Measurements from ENCODE around the gene KAT5. TPM values are rescaled to one million over a fixed set of nuclear protein-coding genes. Genes with fewer than 3 reads are reported as not detected.
A peak's percentile ranks its signal among the peaks of the same experiment; 100 is the strongest.

The KAT5 gene
- total and polyA plus RNA-seq, 2 of the 13 experiments (the other 11 are each of a cell fraction or from before 2014, with no cell fraction given): 35.2 to 48.3 TPM

- TF ChIP-seq, protein P1, sequence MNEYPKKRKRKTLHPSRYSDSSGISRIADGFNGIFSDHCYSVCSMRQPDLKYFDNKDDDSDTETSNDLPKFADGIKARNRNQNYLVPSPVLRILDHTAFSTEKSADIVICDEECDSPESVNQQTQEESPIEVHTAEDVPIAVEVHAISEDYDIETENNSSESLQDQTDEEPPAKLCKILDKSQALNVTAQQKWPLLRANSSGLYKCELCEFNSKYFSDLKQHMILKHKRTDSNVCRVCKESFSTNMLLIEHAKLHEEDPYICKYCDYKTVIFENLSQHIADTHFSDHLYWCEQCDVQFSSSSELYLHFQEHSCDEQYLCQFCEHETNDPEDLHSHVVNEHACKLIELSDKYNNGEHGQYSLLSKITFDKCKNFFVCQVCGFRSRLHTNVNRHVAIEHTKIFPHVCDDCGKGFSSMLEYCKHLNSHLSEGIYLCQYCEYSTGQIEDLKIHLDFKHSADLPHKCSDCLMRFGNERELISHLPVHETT (CRISPR knock-in tag; conservative IDR thresholded peaks at IDR 0.05): peak; percentile 75; the same call in 1 of the 2 replicates
- TF ChIP-seq ZNF430 (CRISPR knock-in tag; IDR thresholded peaks at IDR 0.05) (peak; percentile 85; the same call in 1 of the 2 replicates), ZNF556 (CRISPR knock-in tag; IDR thresholded peaks at IDR 0.05; ENCODE audit: borderline replicate concordance) (no peak; the same call in 1 of the 2 replicates), SYNCRIP (IDR thresholded peaks at IDR 0.05; ENCODE audit: insufficient read depth, low read depth, low read length) (no peak), ZNF280B (CRISPR knock-in tag; IDR thresholded peaks at IDR 0.05; ENCODE audit: borderline replicate concordance) (peak; percentile 98), ZNF550 (CRISPR knock-in tag; IDR thresholded peaks at IDR 0.05; ENCODE audit: borderline replicate concordance) (peak; percentile 98; the same call in 1 of the 2 replicates), ZKSCAN1 (IDR thresholded peaks at IDR 0.05; ENCODE audit: low read length) (0 out of 2 replicates have a peak, but pooled peaks have one; percentile 22), TBX2 (CRISPR knock-in tag; IDR thresholded peaks at IDR 0.05; ENCODE audit: borderline replicate concordance) (peak; percentile 99), MAZ (IDR thresholded peaks at IDR 0.05; ENCODE audit: borderline replicate concordance, low read depth, low read length) (peak; percentile 82; the same call in 1 of the 2 replicates), MAZ (CRISPR knock-in tag; IDR thresholded peaks at IDR 0.05; ENCODE audit: low read depth) (peak; percentile 93), ZNF83 (CRISPR knock-in tag; IDR thresholded peaks at IDR 0.05; ENCODE audit: borderline replicate concordance) (peak; percentile 95), KDM1A (CRISPR knock-in tag; IDR thresholded peaks at IDR 0.05) (0 out of 2 replicates have a peak, but pooled peaks have one; percentile 18), EZH2 (conservative IDR thresholded peaks at IDR 0.05; ENCODE audit: low read depth, low read length) (no peak), HOXD1 (CRISPR knock-in tag; IDR thresholded peaks at IDR 0.05) (peak; percentile 57; the same call in 1 of the 2 replicates), ZBTB43 (CRISPR knock-in tag; conservative IDR thresholded peaks at IDR 0.05) (peak; percentile 79; the same call in 1 of the 2 replicates), ZSCAN25 (CRISPR knock-in tag; IDR thresholded peaks at IDR 0.05) (peak; percentile 83; the same call in 1 of the 2 replicates), ZNF788 (CRISPR knock-in tag; IDR thresholded peaks at IDR 0.05; ENCODE audit: borderline replicate concordance) (peak; percentile 80; the same call in 1 of the 2 replicates), ZNF558 (CRISPR knock-in tag; IDR thresholded peaks at IDR 0.05; ENCODE audit: borderline replicate concordance) (peak; percentile 94; the same call in 1 of the 2 replicates), E2F5 (CRISPR knock-in tag; conservative IDR thresholded peaks at IDR 0.05) (no peak), ZNF552 (CRISPR knock-in tag; IDR thresholded peaks at IDR 0.05; ENCODE audit: borderline replicate concordance) (peak; percentile 81)
Observed at GRCh38 chr11:65711785-65712632, at the start of gene KAT5 (continued).
